GM20431 (cell line): ENCODE results near the gene RTKN.
"Not testable (repeated sequence)": the region's sequence is repeated elsewhere in the genome, so short reads cannot be mapped to it uniquely, and the experiment has no call there.

Source experiments
- in situ Hi-C: fragments of 300-500 bp; cut with MseI, MboI; formaldehyde crosslinking; loops from one replicate; pipeline ENCODE4 v1.15.0; 2020; ENCODE audit warnings: low sequenced_read_pairs; ENCODE audit not compliant: unreplicated experiment

The RTKN gene

GRCh38 chr2:74420443-74421103 is 21.2 kb downstream of the RTKN start:
- in situ Hi-C loops, result not testable (repeated sequence)

GRCh38 chr2:74420006-74420405 is 21.7 kb downstream of the RTKN start:
- in situ Hi-C loops, result no loop called here

DNA sequence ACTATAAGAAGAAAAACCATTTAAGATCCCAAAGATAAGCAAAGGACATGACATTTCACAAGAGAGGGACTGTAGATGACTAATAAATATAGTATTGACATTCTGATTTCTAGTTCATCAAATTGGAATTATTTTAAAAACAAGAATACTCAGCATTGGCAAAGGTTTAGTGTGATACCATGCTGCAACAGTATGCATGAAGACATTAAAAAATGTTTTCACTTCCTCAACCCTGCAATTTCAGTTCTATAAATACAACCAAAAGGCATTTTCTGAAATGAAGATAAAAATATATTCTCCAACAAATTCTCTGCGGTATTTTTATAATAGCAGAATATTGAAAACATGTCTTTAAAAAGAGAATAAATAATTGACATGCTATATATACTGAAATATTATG is 22.4 kb downstream of the RTKN start:
- in situ Hi-C loops, result no loop called here

- in situ Hi-C loops, result no loop called here
These were observed 23.4 kb downstream of the RTKN start for GRCh38 chr2:74418312-74418711.

GRCh38 chr2:74417763-74418162 is 24.0 kb downstream of the RTKN start:
- in situ Hi-C loops, result no loop called here

DNA sequence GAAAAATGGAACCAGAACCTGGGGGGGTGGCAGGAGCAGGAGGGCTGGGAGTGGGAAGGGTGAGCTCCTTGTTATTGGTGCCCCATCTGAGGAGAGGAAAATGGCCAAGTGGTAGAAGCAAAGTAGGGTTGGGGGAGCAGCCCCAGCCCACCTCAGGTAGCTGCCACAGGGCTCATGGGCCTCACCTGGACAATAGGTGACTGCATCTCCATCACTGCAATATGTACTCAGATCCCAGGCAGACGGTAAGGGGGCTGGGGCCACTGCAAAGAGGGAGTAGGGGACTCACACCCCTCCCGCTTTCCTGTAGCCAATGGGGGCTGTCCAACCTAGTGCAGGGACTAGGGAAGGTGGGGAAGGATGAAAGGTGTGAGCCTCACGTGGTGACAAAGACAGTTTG is 24.5 kb downstream of the RTKN start:
- in situ Hi-C loops, result no loop called here

GRCh38 chr2:74416778-74417177 is 25.0 kb downstream of the RTKN start:
- in situ Hi-C loops, result no loop called here

DNA sequence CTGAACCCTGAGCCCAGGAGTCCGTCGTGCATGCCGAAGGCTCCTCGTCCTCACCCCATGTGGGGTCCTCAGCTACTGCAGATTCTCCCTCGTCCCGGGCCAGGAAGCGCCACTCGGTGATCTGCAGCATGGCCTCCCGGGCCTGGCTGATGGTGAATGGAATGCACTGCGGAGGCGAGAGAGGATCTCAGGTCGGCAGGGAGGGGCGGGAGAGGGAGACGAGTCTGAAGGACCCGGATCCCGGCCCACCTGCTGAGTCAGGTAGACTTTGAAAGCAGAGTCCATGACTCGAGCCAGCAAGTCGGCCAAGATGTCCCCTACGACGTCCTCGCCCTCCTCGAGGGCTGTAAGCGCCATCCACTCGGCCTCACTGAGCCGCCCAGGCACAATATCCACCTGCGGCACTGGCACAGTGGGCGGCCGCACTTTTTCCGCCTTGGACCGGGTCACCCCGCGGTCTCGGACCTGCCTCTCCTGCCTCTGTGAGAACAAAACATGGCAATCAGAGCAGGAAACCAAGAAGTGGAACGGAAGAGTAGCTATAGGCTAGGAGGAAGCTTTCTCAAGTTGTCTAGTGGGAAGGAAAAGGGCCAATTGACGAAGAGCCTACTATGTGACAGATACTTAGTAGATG is 25.9 kb downstream of the RTKN start:
- in situ Hi-C loops, result no loop called here

GRCh38 chr2:74414881-74415761 is 26.6 kb downstream of the RTKN start:
- in situ Hi-C loops, result no loop called here

- in situ Hi-C loops, result no loop called here
These were observed 27.3 kb downstream of the RTKN start for GRCh38 chr2:74414441-74414840.

DNA sequence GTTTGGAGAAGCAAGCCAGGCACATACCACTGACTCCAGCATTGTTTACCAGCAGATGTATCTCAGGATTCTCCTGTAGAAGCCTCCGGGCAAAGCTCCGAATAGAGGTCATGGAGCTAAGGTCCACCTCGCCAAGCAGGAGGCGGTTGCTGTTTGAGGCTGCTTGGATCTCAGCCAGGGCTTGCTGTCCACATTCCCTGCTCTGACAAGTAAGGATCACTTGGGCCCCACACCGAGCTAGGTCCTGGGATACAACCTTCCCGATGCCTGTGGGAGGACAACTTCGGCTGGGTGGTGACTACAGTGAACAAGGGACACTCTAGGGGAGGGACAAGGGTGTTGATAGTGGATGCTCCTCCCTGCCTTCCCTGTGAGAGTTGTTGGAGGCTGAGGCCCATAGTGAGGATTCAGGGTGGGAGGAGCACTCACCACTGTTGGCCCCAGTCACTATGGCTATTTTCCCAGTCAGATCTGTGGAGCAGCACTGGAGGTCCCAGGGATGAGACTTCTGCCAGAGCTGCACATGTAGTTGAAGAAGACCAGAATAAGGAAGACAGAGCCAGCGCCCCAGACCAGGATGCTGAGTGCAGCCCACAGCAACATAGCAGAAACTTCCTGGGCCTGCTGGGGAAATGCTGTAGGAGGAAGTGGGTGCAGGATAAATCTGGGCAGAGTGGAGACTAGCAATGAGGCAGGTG is 28.6 kb downstream of the RTKN start:
- in situ Hi-C loops, result no loop called here

GRCh38 chr2:74407682-74408081 is 34.1 kb downstream of the RTKN start:
- in situ Hi-C loops, result no loop called here

DNA sequence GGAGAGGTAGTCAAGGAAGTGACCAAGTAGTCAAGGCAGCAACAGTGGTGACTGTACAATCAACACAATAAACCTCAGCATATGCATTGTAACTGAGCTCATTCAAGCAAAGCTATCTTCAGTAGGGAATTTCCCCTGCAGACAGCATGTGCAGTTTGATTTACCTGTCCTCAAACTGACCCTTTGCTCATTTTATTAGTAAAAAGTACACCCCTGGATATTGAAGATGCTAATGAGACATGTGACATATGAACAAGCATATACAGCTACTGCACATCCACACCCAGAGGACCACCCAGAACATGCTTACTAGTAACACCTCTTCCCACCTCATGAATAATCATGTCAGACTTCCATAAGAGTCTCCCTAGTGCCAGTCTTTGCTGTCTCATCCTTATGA is 35.7 kb downstream of the RTKN start:
- in situ Hi-C loops, result no loop called here

- in situ Hi-C loops, result no loop called here
These were observed 39.8 kb downstream of the RTKN start for GRCh38 chr2:74401891-74402290.

DNA sequence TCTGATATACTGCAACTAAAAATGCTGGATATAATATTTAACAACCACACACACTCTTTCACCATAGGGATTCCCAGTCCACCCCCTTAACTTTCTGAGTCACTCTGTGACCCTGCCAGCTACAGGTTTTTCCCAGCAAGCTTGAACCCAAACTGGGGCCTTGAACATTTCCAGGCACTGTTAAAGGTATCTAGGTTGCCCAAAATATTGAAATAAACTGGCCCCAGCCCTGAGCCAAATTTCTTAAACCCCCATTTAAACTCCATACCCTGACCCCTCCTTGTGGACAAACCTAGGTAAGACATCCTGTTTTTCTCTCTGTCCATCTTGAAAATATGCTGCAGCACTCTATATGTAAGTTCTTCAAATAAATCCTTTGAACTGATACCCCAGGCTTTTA is 42.0 kb downstream of the RTKN start:
- in situ Hi-C loops, result no loop called here

GRCh38 chr2:74396149-74396548 is 45.6 kb downstream of the RTKN start:
- in situ Hi-C loops, result no loop called here

DNA sequence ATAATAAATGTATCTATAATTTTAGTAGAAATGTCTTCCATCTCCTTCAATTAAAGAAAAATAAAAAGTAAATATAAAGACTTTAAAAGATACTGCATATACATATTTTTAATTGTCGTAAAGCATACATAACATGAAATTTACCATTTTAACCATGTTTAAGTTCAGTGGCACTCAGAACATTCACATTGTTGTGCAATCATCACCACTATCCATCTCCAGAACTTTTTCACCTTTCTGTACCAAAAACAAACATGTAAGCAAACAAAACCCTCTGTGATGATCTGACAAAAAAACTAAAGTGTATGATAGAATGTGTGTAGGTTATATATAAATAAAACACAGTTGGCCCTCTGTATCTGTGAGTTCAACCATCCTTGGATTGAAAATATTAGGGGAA is 48.2 kb downstream of the RTKN start:
- in situ Hi-C loops, result no loop called here

GRCh38 chr2:74392449-74392743 is 49.3 kb downstream of the RTKN start:
- in situ Hi-C loops, result no loop called here

DNA sequence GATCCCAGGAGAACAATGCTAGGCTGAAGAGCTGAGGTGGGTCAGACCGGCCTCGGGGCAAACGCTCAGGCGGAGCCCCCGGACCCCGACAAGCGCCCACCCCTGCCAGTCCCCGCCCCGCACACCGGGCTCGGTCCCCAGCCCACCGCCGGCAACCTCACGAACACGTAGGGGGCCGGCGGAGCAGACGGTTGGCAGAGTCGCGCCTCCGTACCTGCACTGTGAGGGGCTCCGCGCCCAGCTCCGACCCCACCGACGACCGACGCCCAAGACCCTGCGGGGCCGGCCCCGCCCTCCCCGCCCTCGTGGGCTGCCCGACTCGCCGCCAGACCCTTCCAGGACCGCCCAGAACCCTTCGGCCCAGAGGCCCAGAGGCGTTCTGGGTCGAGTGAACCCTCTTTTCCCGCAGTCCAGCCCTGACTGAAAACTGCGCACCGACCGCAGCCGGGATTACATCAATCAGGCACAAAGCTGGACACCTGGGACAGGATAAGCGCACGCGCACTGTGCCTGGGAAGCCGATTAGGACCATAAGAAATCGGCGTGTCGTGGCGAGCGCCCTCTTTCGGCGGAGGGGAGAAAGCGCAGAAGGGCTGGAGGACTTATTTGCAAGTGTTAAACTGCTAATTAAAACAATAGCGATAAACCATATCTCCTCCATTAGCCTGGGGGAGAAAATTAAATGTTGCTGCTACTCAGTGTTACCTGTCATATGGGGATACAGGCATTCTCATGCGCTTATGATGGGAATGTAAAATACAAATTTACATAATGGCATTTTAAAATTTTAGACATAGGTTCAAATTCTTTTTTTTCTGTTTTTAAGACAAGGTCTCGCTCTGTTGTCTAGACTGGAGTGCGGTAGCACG is 49.9 kb downstream of the RTKN start:
- in situ Hi-C loops, result no loop called here

DNA sequence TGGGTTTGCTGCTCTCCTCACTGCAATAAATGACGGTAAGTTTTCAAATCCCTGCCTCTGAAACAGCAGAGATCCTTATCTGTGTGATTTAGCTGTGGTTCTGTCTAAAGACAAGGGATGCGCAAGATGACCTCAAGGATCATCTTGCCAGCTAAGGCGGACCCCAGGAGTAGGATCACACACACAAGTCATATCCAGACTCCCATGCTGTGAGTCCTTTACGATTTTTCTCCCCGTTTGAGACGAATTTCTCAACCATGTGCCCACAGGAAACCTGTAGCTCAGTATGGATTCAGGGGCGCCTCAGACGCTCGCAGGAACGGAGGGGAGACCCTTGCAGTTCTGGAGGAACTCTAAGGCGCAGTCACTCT is 50.5 kb downstream of the RTKN start:
- in situ Hi-C loops, result no loop called here
